ENCODE measurements around the gene NTN4.
"Not testable (repeated sequence)": the region's sequence is repeated elsewhere in the genome, so short reads cannot be mapped to it uniquely, and the experiment has no call there.

Gene NTN4

GRCh38 chr12:95742586-95742985 lies 48.0 kb downstream of the NTN4 start:
- no peak for DNase-seq

GRCh38 chr12:95741635-95742034 lies 48.9 kb downstream of the NTN4 start:
- no peak for DNase-seq

- no peak for DNase-seq
Measured at GRCh38 chr12:95740751-95741150, 49.8 kb downstream of the NTN4 start.

DNA sequence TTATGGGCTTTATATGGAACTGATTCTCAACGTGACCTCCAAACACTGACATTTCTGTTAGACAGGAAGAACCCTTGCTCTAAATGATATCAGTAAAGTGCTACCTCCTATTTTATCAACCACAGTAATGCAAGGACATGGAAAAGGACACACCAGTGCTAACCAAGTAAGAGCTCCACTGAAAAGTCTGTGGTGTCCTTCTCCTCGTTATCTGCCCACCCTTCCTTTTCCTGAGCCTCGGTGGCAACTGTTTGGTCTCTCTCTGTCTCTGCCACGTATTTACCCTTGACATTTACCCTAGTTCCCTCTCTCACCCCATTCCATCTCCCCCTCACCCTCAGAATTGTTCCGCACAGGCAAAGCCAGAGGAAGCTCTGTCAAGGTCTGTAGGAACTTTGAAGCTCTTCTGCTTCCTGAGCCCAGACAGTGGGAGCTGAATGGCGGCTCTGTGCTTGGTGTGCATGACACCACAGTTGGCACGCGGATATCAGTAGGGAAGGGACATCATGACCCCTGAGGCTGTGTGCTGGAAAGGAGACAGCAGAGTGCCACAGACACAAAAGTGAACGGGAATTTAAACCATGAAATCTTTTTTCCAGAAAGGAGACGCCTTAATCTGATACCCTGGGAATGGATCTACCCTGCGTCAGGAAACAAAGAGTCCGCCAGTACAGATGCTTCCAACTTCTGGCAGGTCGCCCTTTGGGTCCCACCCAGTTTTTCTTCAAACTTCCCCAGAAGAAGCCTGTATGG lies 50.8 kb downstream of the NTN4 start:
- DNase-seq: no peak

DNA sequence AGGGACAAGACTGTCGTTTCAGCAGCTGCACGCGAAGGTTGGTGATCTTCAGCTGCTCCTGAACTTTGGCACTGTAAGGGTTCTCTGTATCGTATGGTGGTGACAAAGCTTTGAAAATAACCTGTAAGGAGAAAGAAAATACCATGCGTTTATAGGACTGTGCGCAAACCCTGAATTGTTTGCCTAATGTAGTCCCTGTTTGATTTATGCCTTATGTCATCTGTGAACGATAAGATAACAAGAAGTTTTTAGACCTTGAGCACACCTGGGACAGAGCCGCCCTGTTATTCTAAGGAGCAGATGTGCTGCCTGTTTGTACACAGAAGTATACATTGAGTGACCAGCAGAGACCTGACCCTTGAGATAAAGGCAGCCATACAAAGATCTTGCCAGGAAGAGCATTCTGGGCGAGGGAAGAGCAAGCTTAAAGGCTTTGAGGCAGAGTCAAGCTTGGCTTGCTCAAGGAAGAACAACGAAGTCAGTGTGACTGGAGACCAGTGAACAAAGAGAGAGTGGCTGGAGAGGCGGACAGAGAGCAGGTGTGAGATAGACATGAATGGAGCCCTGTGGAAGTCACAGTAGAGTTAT lies 52.4 kb downstream of the NTN4 start:
- no peak for DNase-seq

DNA sequence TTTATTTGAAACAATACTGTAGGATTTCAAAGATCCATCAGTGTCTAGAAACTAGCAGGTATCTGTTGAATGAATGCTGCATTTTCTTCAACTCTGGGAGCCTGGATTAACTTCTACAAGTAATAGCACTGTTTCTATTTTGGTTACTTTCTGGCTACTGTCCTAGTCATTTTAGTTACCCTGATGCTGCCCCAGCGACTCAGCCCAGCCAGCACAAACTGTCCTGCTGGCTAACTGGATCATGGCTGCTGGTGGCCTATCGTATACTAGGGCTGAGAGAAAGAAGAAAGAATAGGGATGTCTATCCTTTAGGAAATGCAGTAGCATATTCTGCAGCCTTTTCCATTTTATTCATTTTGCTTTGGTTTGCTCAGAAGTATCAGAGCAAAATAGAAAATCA lies 53.9 kb downstream of the NTN4 start:
- no peak for DNase-seq

GRCh38 chr12:95735728-95736127 lies 54.8 kb downstream of the NTN4 start:
- not testable (repeated sequence) for DNase-seq

GRCh38 chr12:95733141-95733825 lies 57.3 kb downstream of the NTN4 start:
- no peak for DNase-seq

DNA sequence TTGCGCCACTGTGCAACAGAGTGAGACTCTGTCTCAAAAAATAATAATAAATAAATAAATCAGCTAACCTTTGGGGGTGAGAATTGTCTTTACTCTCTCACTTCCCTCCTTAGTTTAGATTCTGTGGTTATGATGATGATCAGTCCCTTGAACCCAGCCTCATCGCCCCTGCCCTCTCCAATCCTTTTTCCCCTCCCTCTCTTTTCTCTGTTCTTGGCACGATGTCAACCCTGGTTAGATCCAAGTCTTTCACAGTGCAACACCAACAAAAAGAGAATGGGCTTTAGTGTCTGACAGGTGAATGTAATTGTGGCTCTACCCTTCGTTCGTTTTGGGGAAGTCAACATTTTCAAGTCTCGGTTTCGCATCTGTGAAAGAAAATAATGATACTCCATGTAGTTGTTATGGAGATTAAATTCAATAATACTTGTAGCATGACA lies 59.0 kb downstream of the NTN4 start:
- DNase-seq: no peak

DNA sequence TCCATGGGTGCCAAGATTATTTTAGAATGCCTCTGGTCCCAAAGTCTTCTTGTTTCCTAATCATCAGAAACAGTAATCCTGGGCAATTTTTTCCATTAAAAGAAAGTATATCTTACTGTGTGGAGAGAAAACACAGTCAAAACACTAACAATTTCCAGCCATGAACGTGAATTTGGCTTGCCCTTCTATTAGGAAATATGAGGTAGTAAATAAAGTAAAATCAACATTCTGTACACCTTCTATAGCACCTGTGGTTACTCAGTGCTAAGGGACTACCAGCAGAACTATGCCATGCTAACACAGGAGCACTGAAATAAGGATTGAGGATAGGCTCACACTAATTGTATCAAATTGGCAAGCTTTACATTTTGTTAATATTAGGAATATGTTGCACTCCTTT lies 60.1 kb downstream of the NTN4 start:
- DNase-seq: no peak

DNA sequence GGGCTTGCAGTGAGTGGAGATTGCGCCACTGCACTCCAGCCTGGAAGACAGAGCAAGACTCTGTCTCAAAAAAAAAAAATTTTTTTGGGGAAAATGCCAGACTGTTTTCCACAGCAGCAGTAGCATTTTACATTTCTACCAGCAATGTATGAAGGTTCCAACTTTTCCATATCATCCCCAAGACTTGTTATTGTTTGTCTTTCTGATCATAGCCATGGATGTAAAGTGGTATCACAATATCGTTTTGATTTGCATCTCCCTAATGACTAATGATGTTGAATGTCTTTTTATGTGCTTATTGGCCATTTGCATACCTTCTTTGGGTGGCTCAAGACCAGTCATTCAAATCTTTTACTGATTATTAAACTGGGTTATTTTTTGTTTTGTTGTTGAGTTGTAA lies 63.7 kb downstream of the NTN4 start:
- no peak for DNase-seq

- DNase-seq: no peak
Measured at GRCh38 chr12:95724767-95725166, 65.8 kb downstream of the NTN4 start.

GRCh38 chr12:95723693-95724384 lies 66.7 kb downstream of the NTN4 start:
- DNase-seq: no peak

- no peak for DNase-seq
Measured at GRCh38 chr12:95721320-95721719, 69.2 kb downstream of the NTN4 start.

- DNase-seq: no peak
Measured at GRCh38 chr12:95720146-95720545, 70.4 kb downstream of the NTN4 start.

- DNase-seq: no peak
Measured at GRCh38 chr12:95718772-95719171, 71.8 kb downstream of the NTN4 start.

GRCh38 chr12:95718006-95718431 lies 72.5 kb downstream of the NTN4 start:
- DNase-seq: no peak

GRCh38 chr12:95717316-95717928 lies 73.1 kb downstream of the NTN4 start:
- DNase-seq: no peak

GRCh38 chr12:95715177-95715576 lies 75.4 kb downstream of the NTN4 start:
- no peak for DNase-seq

DNA sequence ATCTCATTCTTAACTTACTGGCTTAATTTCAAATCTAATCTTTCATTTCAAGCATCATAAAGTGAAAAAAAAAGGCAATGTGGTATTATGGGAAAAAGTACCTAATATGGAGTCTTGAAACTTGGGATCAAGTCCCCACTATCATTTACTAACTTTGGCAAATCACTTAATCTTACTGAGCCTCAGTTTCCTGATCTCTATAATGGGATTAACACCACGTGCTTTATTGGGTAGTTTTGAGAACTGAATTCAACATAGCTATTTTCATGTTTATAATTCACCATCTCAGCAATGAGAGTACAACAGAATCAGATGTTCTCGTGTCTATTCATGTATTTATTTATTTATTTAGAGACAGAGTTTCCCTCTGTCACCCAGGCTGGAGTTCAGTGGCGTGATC lies 78.3 kb downstream of the NTN4 start:
- DNase-seq: no peak

DNA sequence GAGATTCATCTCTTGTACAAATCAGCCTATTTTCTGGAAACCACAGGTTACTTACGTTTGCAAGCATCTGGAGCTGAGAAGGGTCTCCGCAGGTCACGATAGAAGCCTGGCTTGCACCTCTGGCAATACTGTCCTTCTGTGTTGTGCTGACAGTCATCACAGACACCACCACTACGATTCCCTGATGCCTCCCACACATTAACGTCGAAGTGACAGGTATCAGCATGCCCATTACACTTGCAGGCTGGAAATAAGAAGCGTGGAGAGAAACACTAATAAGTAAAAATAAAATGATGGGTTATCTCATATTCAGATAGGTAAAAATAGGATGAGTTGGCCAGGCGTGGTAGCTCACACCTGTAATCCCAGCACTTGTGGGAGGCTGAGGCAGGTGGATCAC lies 80.2 kb downstream of the NTN4 start:
- DNase-seq: no peak

DNA sequence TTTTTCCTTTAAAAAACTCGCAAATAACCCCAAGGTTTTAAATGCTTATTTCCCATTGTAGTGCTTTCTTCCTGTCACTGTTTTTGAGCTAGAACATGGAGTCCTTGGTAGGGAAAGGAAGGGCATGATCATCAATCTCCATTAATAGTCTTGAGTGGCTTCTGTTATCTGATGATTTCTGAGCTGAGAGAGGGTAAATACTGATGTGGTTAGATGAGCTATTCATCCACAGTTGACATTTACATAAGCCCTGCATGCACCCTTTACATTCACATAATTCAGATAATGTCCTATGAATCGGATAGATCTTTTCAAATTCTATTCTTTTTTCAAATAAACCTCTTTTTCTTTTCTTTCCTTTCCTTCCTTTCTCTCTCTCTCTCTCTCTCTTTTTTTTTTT lies 81.4 kb downstream of the NTN4 start:
- no peak for DNase-seq

DNA sequence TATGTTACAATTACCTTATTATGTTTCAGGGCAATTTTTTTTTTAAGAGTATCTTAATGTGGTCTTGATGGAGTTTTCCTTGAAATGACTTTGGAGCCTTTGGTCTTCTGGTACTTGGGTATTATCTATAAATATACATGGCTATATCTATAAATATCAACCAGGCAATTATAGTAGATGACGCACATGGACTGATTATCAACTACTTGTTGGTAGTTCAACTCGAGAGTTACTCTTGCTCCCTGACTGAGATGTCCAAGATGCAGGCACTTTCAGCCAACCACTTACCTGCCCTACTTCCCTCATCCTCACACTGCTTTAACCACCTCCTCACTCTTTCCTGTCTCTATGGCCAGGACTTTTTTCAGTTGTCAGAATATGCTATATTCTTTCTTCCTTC lies 85.4 kb downstream of the NTN4 start:
- no peak for DNase-seq
